Measurements from ENCODE around the gene LCE1D.

The LCE1D gene

GRCh38 chr1:152811050-152811449 lies 14.5 kb downstream of the LCE1D start:
- in situ Hi-C loops (cut with MboI; ENCODE audit: low sequenced_read_pairs): no loop called here

GRCh38 chr1:152811671-152812070 lies 15.2 kb downstream of the LCE1D start, which contains the start of gene LCE1B:
TSS of gene LCE1B (plus strand) at chr1:152811971. CDS start at chr1:152812447, 476 bp downstream.
- in situ Hi-C loops (cut with MboI; ENCODE audit: low sequenced_read_pairs): no loop called here

- in situ Hi-C loops (cut with MboI; ENCODE audit: low sequenced_read_pairs): no loop called here
Measured at GRCh38 chr1:152817309-152817708, 20.8 kb downstream of the LCE1D start.

- in situ Hi-C loops (cut with MboI; ENCODE audit: low sequenced_read_pairs): no loop called here
Measured at GRCh38 chr1:152823294-152823693, 26.8 kb downstream of the LCE1D start.

GRCh38 chr1:152824964-152825363 lies 28.4 kb downstream of the LCE1D start:
- in situ Hi-C loops (cut with MboI; ENCODE audit: low sequenced_read_pairs): no loop called here

- in situ Hi-C loops (cut with MboI; ENCODE audit: low sequenced_read_pairs): no loop called here
Measured at GRCh38 chr1:152827173-152827572, 30.7 kb downstream of the LCE1D start, which contains the start of gene LCE1A. TSS of gene LCE1A (plus strand) at chr1:152827473. CDS start at chr1:152827473, 0 bp downstream.

GRCh38 chr1:152836870-152837269 lies 40.3 kb downstream of the LCE1D start:
- in situ Hi-C loops (cut with MboI; ENCODE audit: low sequenced_read_pairs): no loop called here

- in situ Hi-C loops (cut with MboI; ENCODE audit: low sequenced_read_pairs): no loop called here
Measured at GRCh38 chr1:152842556-152842955, 46.0 kb downstream of the LCE1D start, which contains the start of gene LCE6A. TSS of gene LCE6A (plus strand) at chr1:152842856. CDS start at chr1:152843521, 665 bp downstream.
